ENCODE measurements around the gene NCOA1. TPM values are rescaled to one million over a fixed set of nuclear protein-coding genes. Genes with fewer than 3 reads are reported as not detected.
"Not testable (repeated sequence)": the region's sequence is repeated elsewhere in the genome, so short reads cannot be mapped to it uniquely, and the experiment has no call there.

Gene NCOA1
- total RNA-seq, 8 experiments from 2014 or later = 18.7 to 65.8 (median 22.0) TPM

DNA sequence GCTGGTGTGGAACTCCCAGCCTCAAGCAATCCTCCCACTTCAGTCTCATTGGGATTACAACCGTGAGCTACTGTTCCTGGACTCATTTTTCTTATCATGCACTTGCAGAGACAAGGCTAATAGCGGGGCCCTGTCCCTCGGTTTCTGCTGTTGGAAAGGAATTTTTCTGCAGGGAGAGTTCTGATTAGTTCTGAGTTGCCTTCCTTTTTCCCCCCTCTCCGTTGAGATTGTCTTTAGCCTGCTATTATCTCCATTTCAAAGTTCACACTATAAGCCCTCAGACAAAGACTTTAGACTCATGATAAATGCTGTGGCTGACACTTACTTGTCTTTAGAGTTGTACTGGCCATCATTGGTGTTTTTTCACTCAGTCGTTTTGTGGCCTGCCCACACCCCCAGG lies 97.2 kb downstream of the NCOA1 start:
- 0 to 100% (median 62%) methylated on average over 1 to 5 of the region's 5 CpGs; no CpG with 5 or more reads in 2 of the 10 experiments for WGBS, 10 experiments
- ATAC-seq (replicated peaks in 6 of 8) = no peak
- in situ Hi-C loops (cut with MboI; ENCODE audit: low pct_unique_long_range_greater_than_20kb in 2 of 9, low sequenced_read_pairs in 9 of 9, unreplicated experiment in 9 of 9) = no loop called here
- Histone ChIP-seq H3K4me1 (replicated peaks in 1 of 2) (no peaks in the 10 kb centered on the region), H3K27ac (no peak overlapping the region), H3K4me3 (no peak overlapping the region)

DNA sequence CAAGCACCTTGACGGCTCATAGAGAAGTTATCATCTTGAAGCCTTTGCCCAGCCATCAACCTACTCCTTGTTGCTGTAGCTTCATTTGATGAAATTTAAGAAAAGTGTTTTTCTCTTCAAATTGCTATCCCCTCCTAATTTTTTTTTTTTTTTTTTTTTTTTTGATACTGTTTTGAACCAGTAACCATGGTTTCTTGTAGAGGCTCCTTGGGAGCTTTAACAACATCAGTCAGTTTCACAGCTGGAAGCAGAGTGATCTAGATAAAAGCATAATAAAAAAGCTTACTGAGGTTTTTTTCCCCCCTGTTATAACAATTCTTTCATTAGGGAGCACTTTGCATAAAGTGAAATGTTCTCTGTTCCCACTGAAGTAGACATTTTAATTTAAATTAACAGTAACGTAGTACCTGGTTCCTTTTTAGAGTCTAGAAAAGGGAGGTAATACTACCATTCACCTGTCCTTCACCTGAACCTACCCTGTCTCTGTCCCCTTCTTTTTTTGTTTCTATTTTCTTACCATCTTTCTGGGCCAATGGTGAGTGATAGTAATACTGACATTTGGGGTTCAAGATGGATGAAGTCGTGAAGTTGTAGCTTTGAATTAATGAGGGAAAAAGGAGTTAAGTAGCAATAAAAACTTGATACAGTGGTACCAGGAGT lies 101.5 kb downstream of the NCOA1 start:
- H3K27ac ChIP-seq = no peak overlapping the region
- peaks cover 4 to 11% of the 10 kb centered on the region in 2 donors for H3K4me1 ChIP-seq (replicated peaks in 1 of 2)
- 78 to 100% (median 92%) methylated on average over 2 to 3 of the region's 3 CpGs; no CpG with 5 or more reads in 1 of the 10 experiments for WGBS, 10 experiments
- in situ Hi-C loops (cut with MboI; ENCODE audit: low pct_unique_long_range_greater_than_20kb in 2 of 9, low sequenced_read_pairs in 9 of 9, unreplicated experiment in 9 of 9) = no loop called here
- ATAC-seq (replicated peaks in 6 of 8) = no peak
- no peak overlapping the region for H3K4me3 ChIP-seq

DNA sequence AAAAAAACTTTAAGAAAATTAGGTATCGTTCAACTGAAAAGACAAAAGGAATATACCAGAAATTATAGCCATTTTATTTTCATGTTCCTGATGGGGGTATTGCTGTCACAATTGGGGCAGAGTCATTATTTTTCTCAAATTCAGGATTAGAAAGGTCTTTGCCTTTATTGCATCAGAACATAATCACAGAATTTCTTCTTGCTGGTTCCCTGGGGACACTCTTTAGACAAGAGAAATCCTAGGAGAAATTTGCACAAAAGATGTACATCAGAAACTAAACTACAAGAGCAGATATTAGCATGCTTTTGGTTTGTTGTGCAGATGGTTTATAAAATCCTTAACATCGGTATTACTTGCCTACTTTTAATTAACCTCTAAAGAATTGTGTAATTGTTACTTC lies 103.2 kb downstream of the NCOA1 start:
- in situ Hi-C loops (cut with MboI; ENCODE audit: low pct_unique_long_range_greater_than_20kb in 2 of 9, low sequenced_read_pairs in 9 of 9, unreplicated experiment in 9 of 9) = no loop called here
- Histone ChIP-seq H3K4me1 (replicated peaks in 1 of 2) (peaks cover 4 to 11% of the 10 kb centered on the region in 2 donors), H3K27ac (no peak overlapping the region), H3K4me3 (no peak overlapping the region)
- WGBS, 10 experiments = 43 to 100% (median 89%) methylated on average over 1 to 2 of the region's 2 CpGs; no CpG with 5 or more reads in 2 of the 10 experiments
- no peak for ATAC-seq (replicated peaks in 6 of 8)

DNA sequence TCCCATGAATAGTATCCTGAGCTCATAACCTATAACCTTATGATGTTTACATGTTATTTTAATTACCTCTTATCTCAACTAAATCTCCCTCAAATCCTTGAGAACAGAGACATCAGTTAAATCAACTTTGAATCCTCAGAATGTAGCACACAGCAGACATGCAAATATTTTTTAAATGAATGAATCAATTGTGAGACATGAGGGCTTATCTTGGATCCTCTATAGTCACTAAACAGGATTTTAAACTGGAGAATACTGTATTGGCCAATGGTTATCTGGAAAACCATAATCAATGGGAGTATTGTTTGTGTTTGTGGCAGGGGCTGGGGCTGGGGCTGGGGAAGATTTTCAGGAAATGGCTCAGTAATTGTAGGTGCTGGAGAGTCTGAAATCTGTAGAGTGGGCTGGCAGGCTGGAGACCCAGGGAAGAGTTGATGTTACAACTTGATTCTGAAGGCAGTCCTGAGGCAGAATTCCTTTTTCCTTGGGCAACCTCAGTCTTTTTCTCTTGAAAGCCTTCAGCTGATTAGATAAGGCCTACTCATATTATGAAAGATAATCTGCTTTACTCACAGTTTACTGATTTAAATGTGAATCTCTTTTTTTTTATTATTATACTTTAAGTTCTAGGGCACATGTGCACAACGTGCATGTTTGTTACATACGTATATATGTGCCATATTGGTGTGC lies 106.3 kb downstream of the NCOA1 start:
- peaks cover 4 to 11% of the 10 kb centered on the region in 2 donors for H3K4me1 ChIP-seq (replicated peaks in 1 of 2)
- H3K27ac ChIP-seq = no peak overlapping the region
- in situ Hi-C loops (cut with MboI; ENCODE audit: low pct_unique_long_range_greater_than_20kb in 2 of 9, low sequenced_read_pairs in 9 of 9, unreplicated experiment in 9 of 9) = no loop called here
- whole genome bisulfite sequencing, 10 experiments = 93 to 100% (median 100%) methylated on average over 1 to 2 of the region's 2 CpGs; no CpG with 5 or more reads in 5 of the 10 experiments
- no peak for ATAC-seq (replicated peaks in 6 of 8)
- H3K4me3 ChIP-seq = no peak overlapping the region

DNA sequence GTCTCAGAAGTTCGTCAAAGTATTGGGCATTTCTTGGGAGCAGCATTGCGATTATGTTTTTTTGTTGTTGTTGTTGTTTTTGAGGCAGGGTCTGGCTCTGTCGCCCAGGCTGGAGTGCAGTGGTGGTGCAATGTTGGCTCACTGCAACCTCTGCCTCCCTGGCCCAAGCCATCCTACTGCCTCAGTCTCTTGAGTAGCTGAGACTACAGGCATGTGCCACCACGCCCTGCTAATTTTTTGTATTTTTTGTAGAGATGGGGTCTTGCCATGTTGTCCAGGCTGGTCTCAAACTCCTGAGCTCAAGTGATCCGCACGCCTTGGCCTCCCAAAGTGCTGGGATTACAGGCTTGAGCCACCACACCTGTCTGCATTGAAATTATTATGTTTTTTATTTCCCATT lies 109.1 kb downstream of the NCOA1 start:
- H3K4me3 ChIP-seq; H3K4me1 ChIP-seq (replicated peaks in 1 of 2); in situ Hi-C loops (cut with MboI; ENCODE audit: low pct_unique_long_range_greater_than_20kb in 2 of 9, low sequenced_read_pairs in 9 of 9, unreplicated experiment in 9 of 9); H3K27ac ChIP-seq; ATAC-seq (replicated peaks in 6 of 8): not testable (repeated sequence)
- 67 to 100% (median 92%) methylated on average over 1 to 6 of the region's 6 CpGs for WGBS, 10 experiments

DNA sequence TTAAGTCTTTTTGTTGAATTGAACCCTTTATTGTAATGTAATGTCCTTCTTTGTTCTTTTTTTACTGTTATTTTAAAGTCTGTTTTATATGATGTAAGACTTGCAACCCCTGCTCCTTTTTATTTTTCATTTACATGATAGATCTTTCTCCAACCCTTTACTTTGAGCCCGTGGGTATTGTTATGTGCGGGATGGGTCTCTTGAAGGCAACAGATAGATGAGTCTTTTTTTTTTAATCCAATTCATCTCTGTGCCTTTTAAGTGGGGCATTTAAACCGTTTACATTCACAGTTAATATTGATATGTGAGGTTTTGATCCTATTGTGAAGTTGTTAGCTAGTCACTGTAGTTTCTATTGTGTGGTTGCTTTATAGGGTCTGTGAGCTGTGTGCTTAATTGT lies 120.6 kb downstream of the NCOA1 start:
- no peak for ATAC-seq (replicated peaks in 6 of 8)
- in situ Hi-C loops (cut with MboI; ENCODE audit: low pct_unique_long_range_greater_than_20kb in 2 of 9, low sequenced_read_pairs in 9 of 9, unreplicated experiment in 9 of 9) = no loop called here
- no peak overlapping the region for H3K4me3 ChIP-seq
- H3K4me1 ChIP-seq (replicated peaks in 1 of 2) = no peaks in the 10 kb centered on the region
- H3K27ac ChIP-seq = no peak overlapping the region
- 47 to 85% (median 68%) methylated on average over 1 to 3 of the region's 3 CpGs for WGBS, 10 experiments

DNA sequence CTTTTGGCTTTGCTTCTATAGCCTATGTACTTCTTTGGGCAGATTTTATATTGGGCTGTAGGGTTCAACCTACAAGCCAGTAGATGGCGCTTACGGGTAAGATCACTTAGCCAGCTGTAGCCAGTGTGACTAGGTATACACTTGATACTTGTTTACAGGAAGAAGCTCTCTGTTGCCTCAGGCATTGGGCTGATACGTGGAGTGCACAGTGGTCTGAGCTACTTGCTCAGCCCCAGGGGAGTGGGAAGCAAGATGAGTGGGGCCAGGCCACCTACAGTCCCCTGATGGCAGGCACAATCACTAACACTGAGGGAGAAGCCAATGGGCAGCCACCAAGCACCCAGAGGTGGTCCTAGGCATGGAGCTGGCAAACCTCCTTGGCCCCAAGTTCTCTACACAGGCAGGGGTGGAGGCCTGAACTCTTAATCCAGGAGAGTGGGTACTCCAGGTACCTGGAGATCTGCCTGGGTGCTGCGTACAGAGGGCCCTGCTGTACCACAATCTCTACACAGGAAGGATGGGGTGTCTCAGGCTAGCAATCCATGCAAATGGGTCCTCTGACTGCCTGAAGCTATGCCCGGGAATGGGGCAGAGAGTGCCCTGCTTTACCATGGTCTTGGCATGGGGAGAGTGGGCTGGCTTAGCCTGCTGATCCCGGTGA lies 122.2 kb downstream of the NCOA1 start:
- 43 to 100% (median 70%) methylated on average over 1 to 6 of the region's 6 CpGs; no CpG with 5 or more reads in 3 of the 10 experiments for WGBS, 10 experiments
- no peak overlapping the region for H3K4me3 ChIP-seq
- ATAC-seq (replicated peaks in 6 of 8) = peak in 3 of 8 experiments; percentile 87 to 96 (median 91)
- peaks cover 3 to 4% of the 10 kb centered on the region in 2 donors for H3K4me1 ChIP-seq (replicated peaks in 1 of 2)
- no peak overlapping the region for H3K27ac ChIP-seq
- in situ Hi-C loops (cut with MboI; ENCODE audit: low pct_unique_long_range_greater_than_20kb in 2 of 9, low sequenced_read_pairs in 9 of 9, unreplicated experiment in 9 of 9) = no loop called here

DNA sequence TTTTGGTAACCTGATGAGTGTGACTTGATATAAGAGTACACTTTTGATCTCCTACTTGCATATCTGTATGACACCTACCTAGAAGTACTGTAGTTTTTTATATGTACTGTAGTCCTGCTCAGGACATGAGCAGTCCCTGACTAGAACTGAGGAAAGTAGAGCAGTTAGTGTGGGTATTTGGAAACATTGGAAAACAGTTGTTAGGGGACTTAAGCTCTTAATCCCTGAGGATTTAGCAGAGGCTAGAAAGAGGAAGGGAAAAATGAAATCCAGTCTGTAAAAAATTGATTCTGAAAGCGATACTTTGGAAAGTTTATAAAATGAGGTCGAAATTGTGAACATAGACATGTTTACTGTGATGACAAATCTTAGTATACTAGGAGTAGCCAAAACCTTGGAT lies 125.6 kb downstream of the NCOA1 start:
- in situ Hi-C loops (cut with MboI; ENCODE audit: low pct_unique_long_range_greater_than_20kb in 2 of 9, low sequenced_read_pairs in 9 of 9, unreplicated experiment in 9 of 9) = no loop called here
- Histone ChIP-seq H3K4me3 (no peak overlapping the region), H3K4me1 (replicated peaks in 1 of 2) (peaks cover 3 to 4% of the 10 kb centered on the region in 2 donors), H3K27ac (no peak overlapping the region)
- ATAC-seq (replicated peaks in 6 of 8) = no peak
- WGBS, 10 experiments = 52 to 94% (median 83%) methylated on average over 1 to 2 of the region's 2 CpGs; no CpG with 5 or more reads in 3 of the 10 experiments

DNA sequence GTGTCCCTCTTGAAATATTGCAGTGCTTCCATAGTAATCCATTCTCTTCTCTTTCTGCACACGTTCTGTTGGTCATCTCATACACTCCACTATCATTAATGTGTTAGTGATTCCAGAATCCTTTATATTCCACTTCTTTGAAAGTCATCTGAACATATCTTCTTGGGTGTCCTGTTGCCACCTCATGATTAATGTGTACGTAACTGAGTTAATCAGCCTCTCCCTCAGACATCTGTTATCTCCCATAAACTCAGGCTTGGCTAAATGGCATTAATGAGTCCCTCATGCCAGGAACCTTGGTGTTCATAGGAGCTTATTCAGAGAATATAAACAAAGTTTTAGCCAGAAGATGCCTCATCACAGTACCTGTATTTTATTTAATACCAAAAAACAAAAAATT lies 126.4 kb downstream of the NCOA1 start:
- in situ Hi-C loops (cut with MboI; ENCODE audit: low pct_unique_long_range_greater_than_20kb in 2 of 9, low sequenced_read_pairs in 9 of 9, unreplicated experiment in 9 of 9) = no loop called here
- ATAC-seq (replicated peaks in 6 of 8) = peak in 4 of 8 experiments; percentile 24 to 55 (median 54)
- Histone ChIP-seq H3K27ac (no peak overlapping the region), H3K4me1 (replicated peaks in 1 of 2) (peaks cover 3 to 4% of the 10 kb centered on the region in 2 donors), H3K4me3 (no peak overlapping the region)
- WGBS, 10 experiments = 21 to 94% (median 56%) methylated on average over 1 to 2 of the region's 2 CpGs

DNA sequence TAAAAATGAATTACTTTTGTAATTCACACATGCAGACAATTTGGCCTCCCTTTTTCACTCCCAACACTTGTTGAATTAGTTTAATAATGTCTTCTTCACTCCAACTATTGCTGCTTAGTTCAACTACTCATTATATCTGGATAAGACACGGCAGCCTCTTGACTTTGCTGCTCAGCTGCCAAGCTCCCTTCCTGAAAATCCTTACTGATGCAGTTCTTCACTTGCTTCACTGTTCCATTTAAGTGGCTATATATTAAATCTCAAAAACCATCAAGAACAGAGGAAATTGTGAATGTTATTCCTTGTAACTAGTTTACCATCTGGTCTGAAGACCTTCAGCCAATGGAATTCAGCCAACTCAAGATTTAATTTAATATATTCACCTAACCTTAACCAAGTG lies 127.1 kb downstream of the NCOA1 start:
- Histone ChIP-seq H3K27ac (no peak overlapping the region), H3K4me1 (replicated peaks in 1 of 2) (peaks cover 3 to 4% of the 10 kb centered on the region in 2 donors), H3K4me3 (no peak overlapping the region)
- WGBS, 10 experiments = 0 to 100% (median 54%) methylated on average over 1 of the region's 1 CpG; no CpG with 5 or more reads in 2 of the 10 experiments
- ATAC-seq (replicated peaks in 6 of 8) = no peak
- in situ Hi-C loops (cut with MboI; ENCODE audit: low pct_unique_long_range_greater_than_20kb in 2 of 9, low sequenced_read_pairs in 9 of 9, unreplicated experiment in 9 of 9) = no loop called here

DNA sequence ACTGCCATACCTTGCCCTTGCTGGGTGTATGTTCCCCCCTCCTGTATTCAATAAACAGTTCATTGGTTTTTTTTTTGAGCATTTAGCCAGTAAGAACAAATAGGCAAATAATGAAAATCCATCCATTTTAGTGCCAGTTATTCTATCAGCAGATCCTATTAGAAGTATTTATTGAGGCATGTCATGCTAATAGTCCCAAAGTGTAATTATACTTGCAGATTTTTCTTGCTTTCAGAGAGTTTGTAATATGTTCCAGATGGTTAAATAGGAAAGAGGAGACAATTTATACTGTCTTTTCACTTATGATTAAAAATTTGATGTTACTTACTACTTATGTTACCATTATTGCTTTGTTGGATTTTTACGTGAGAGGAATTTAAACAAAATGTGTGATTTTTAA lies 127.6 kb downstream of the NCOA1 start:
- WGBS, 10 experiments = 20 to 100% (median 78%) methylated on average over 1 of the region's 1 CpG; no CpG with 5 or more reads in 1 of the 10 experiments
- peak in 3 of 8 experiments; percentile 37 to 63 (median 56) for ATAC-seq (replicated peaks in 6 of 8)
- in situ Hi-C loops (cut with MboI; ENCODE audit: low pct_unique_long_range_greater_than_20kb in 2 of 9, low sequenced_read_pairs in 9 of 9, unreplicated experiment in 9 of 9) = no loop called here

DNA sequence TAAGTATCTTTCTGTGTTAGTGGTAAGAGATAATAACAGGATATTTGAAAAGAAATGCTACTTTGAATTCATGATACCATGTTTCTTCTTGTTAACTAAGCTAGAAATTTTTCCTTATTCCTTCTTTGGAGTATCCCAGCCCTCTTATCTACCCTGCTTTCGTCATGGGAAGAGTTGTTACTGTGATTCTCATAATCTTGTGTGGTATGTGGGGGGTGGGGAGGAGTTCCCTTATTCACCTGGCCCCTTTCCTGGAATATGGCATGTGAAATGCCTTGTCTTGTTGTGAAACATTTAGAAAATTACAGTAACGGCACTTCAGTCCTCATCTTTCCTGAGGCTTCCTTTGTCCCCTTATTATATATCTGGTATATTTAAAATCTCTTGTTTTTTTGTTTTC lies 129.9 kb downstream of the NCOA1 start:
- 80 to 100% (median 93%) methylated on average over 1 to 2 of the region's 2 CpGs; no CpG with 5 or more reads in 1 of the 10 experiments for WGBS, 10 experiments
- no peak overlapping the region for H3K27ac ChIP-seq

More for the DNA sequence above, 127.6 kb downstream of the NCOA1 start:
- H3K27ac ChIP-seq = no peak overlapping the region
- H3K4me3 ChIP-seq = no peak overlapping the region
- peaks cover 3 to 4% of the 10 kb centered on the region in 2 donors for H3K4me1 ChIP-seq (replicated peaks in 1 of 2)

More for the DNA sequence above, 129.9 kb downstream of the NCOA1 start:
- no peak for ATAC-seq (replicated peaks in 6 of 8)
- peaks cover 3 to 4% of the 10 kb centered on the region in 2 donors for H3K4me1 ChIP-seq (replicated peaks in 1 of 2)
- H3K4me3 ChIP-seq = no peak overlapping the region
- in situ Hi-C loops (cut with MboI; ENCODE audit: low pct_unique_long_range_greater_than_20kb in 2 of 9, low sequenced_read_pairs in 9 of 9, unreplicated experiment in 9 of 9) = no loop called here
